OCI-LY7 (cell line): ENCODE measurements around the gene JPT2. TPM values are rescaled to one million over a fixed set of nuclear protein-coding genes. Genes with fewer than 3 reads are reported as not detected.

Experiments used
- BruUV-seq: library from RNA; stranded (reverse); fragments of 400-500 nt; replicated peaks from 2 replicates; lab custom pipeline; 2021; lab: Mats Ljungman, UMichigan
- CTCF ChIA-PET: fragments of 300-600 bp; sonication (Branson Sonifier 250); formaldehyde crosslinking; loops from one replicate; lab custom pipeline; 2022; ENCODE audit warnings: antibody characterized with exemption; ENCODE audit not compliant: unreplicated experiment; lab: Charles Lee
- POLR2A ChIA-PET: fragments of 300-600 bp; sonication (Branson Sonifier 250); formaldehyde crosslinking; loops from one replicate; lab custom pipeline; 2022; ENCODE audit warnings: antibody characterized with exemption; lab: Charles Lee
- DNase-seq: peaks from one replicate; pipeline ENCODE4 v3.0.0-alpha.2; 2015; ENCODE audit warnings: low spot score
- H2AFZ ChIP-seq: fragments of 200-600 bp; sonication (generic), shearing (Covaris generic); 2 replicates; pipeline ENCODE4 v1.6.1; 2014; ENCODE audit warnings: mild to moderate bottlenecking, antibody characterized with exemption, low read length, moderate library complexity
- H3K27ac ChIP-seq: fragments of 200-600 bp; sonication (generic); 2 replicates; pipeline ENCODE4 v1.5.1; 2014; ENCODE audit warnings: mixed run types, low read depth, mild to moderate bottlenecking, moderate library complexity, low read length, inconsistent platforms; ENCODE audit not compliant: poor library complexity, severe bottlenecking
- H3K36me3 ChIP-seq: fragments of 200-600 bp; sonication (generic); 2 replicates; pipeline ENCODE4 v1.6.1; 2014; ENCODE audit warnings: mild to moderate bottlenecking, antibody characterized with exemption, low read length, moderate library complexity, mixed read lengths; ENCODE audit not compliant: insufficient read depth
- H3K4me1 ChIP-seq: fragments of 200-600 bp; sonication (generic); 2 replicates; pipeline ENCODE4 v1.5.1; 2014; ENCODE audit warnings: mild to moderate bottlenecking, low read length; ENCODE audit not compliant: insufficient read depth, poor library complexity, severe bottlenecking
- H3K4me2 ChIP-seq: fragments of 200-600 bp; sonication (generic); 2 replicates; pipeline ENCODE4 v1.6.1; 2014; ENCODE audit warnings: mild to moderate bottlenecking, low read length
- H3K4me3 ChIP-seq: fragments of 200-600 bp; sonication (generic); 2 replicates; pipeline ENCODE4 v1.5.1; 2014; ENCODE audit warnings: mild to moderate bottlenecking, low read depth, low read length; ENCODE audit not compliant: poor library complexity, severe bottlenecking
- H3K79me2 ChIP-seq: fragments of 200-600 bp; sonication (generic); 2 replicates; pipeline ENCODE4 v1.6.1; 2016; ENCODE audit warnings: low read depth, mild to moderate bottlenecking, low read length, moderate library complexity, mixed read lengths; ENCODE audit not compliant: insufficient read depth
- H3K9me2 ChIP-seq: fragments of 200-600 bp; sonication (generic); 2 replicates; pipeline ENCODE4 v1.6.1; 2016; ENCODE audit warnings: mild to moderate bottlenecking, low read length, mixed read lengths; ENCODE audit not compliant: insufficient read depth
- H3K9me3 ChIP-seq: fragments of 200-600 bp; sonication (generic); 2 replicates; pipeline ENCODE4 v1.6.1; 2014; ENCODE audit warnings: mild to moderate bottlenecking, mixed run types, low read length, mixed read lengths
- H4K20me1 ChIP-seq: fragments of 200-600 bp; sonication (generic); 2 replicates; pipeline ENCODE4 v1.6.1; 2014; ENCODE audit warnings: mild to moderate bottlenecking, antibody characterized with exemption, low read length, moderate library complexity, mixed read lengths; ENCODE audit not compliant: insufficient read depth
- CTCF ChIP-seq: fragments of 200-600 bp; sonication (generic); conservative IDR thresholded peaks from 2 replicates; pipeline ENCODE4 v1.5.1; 2014; ENCODE audit warnings: mild to moderate bottlenecking, antibody characterized with exemption, low read length, moderate library complexity, mixed read lengths
- EZH2phosphoT487 ChIP-seq: fragments of 200-600 bp; sonication (generic); IDR thresholded peaks from 2 replicates; pipeline ENCODE4 v1.6.1; 2018; ENCODE audit warnings: low read depth, borderline replicate concordance, mild to moderate bottlenecking, mixed run types, antibody characterized with exemption, low read length, moderate library complexity, mixed read lengths
- intact Hi-C: fragments of 100-400 bp; cut with micrococcal nuclease; formaldehyde crosslinking; loops from one replicate; pipeline ENCODE4 v1.10.0; 2022; ENCODE audit not compliant: unreplicated experiment
- total RNA-seq, 2 experiments: library from RNA; depleted of rRNA in 1 of 2; stranded (reverse); fragments of >200 nt in 1 of 2; shearing (Covaris generic) in 1 of 2; gene quantifications; 2 replicates each; pipeline ENCODE4 v1.2.3, GENCODE V29; 2014 to 2022

JPT2 gene
- total RNA-seq, 2 experiments from 2014 or later, result 67.4 to 75.2 TPM

- ChIA-PET CTCF (no interaction called here), POLR2A (interaction anchor here (0.6 kb wide), 1 partner anchor 200 kb away, joined by 5 read pairs; no protein-coding TSS in a partner anchor)
- Histone ChIP-seq H3K27ac (no peak overlapping the region), H3K36me3 (peaks cover 64% of the 10 kb centered on the region), H3K4me1 (peaks cover 7% of the 10 kb centered on the region), H3K9me2 (no peaks in the 10 kb centered on the region), H4K20me1 (no peaks in the 10 kb centered on the region), H3K9me3 (no peaks in the 10 kb centered on the region), H3K4me3 (no peak overlapping the region), H2AFZ (no peak overlapping the region), H3K4me2 (no peak overlapping the region), H3K79me2 (peaks cover 3% of the 10 kb centered on the region)
- no peak for DNase-seq
- intact Hi-C loops, result no loop called here
- TF ChIP-seq EZH2phosphoT487, result no peak
- TF ChIP-seq CTCF, result no peak
- BruUV-seq, result no TSS peak
Observed at GRCh38 chr16:1673424-1674151, 4.5 kb upstream of the JPT2 start.

DNA sequence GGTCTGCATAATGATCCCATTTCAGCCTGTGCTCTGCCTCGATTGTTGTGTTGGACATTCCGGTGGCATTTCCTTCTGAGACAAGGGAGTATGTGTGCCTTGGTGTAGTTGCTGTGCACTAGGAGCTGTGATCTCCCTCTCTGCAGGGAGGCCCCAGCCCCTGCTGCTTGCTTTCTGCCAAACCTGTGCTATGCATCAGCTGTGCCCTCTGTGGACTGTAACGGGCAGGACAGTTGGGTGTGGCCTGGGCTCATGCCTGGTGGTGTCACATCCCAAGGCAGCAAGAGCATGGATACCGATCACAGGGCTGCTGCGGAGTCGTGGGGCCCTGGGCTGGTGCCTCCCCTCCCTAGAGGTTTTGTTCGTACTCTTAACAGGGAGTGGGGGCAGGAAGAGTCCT lies 3.8 kb upstream of the JPT2 start:
- H3K36me3 ChIP-seq, result peaks cover 59% of the 10 kb centered on the region
- H3K4me3 ChIP-seq, result no peak overlapping the region
- no peak overlapping the region for H3K4me2 ChIP-seq
- H3K27ac ChIP-seq, result no peak overlapping the region
- BruUV-seq, result no TSS peak
- peaks cover 4% of the 10 kb centered on the region; the same call in 1 of the 2 replicates for H4K20me1 ChIP-seq
- no peak overlapping the region for H2AFZ ChIP-seq
- peaks cover 11% of the 10 kb centered on the region for H3K79me2 ChIP-seq
- DNase-seq, result no peak
- no peaks in the 10 kb centered on the region for H3K9me2 ChIP-seq
- CTCF ChIA-PET, result no interaction called here
- TF ChIP-seq CTCF (no peak), EZH2phosphoT487 (no peak)
- POLR2A ChIA-PET, result no interaction called here
- H3K4me1 ChIP-seq, result peaks cover 11% of the 10 kb centered on the region
- intact Hi-C loops, result no loop called here
- H3K9me3 ChIP-seq, result no peaks in the 10 kb centered on the region
